Neutrophil (primary cell): ENCODE data around the gene CTNNA2.

ENCODE experiments used
- H3K27ac ChIP-seq: fragments of 200-600 bp; sonication (generic); 2 replicates; pipeline ENCODE4 v1.5.1; 2016; ENCODE audit warnings: mild to moderate bottlenecking, moderate library complexity
- H3K27me3 ChIP-seq: fragments of 200-600 bp; sonication (generic); 2 replicates; pipeline ENCODE4 v1.6.0; 2016; ENCODE audit warnings: mild to moderate bottlenecking
- H3K36me3 ChIP-seq: fragments of 200-600 bp; sonication (generic); 2 replicates; pipeline ENCODE4 v1.5.1; 2017
- H3K4me1 ChIP-seq, 2 experiments: fragments of 200-600 bp in 1 of 2; sonication (generic) in 1 of 2; 1 replicate in 1 of 2; 2 replicates in 1 of 2; pipeline versions ENCODE4 v1.5.1 to v1.6.1; 2013 to 2016; ENCODE audit warnings: low read depth in 1 of 2, low read length in 1 of 2, mild to moderate bottlenecking in 1 of 2, moderate library complexity in 1 of 2; ENCODE audit not compliant: control insufficient read depth in 1 of 2, insufficient read depth in 1 of 2
- H3K4me3 ChIP-seq, 2 experiments: fragments of 200-600 bp in 1 of 2; sonication (generic) in 1 of 2; 1 replicate in 1 of 2; 2 replicates in 1 of 2; pipeline ENCODE4 v1.5.1; 2013 to 2016; ENCODE audit warnings: low read depth in 1 of 2, low read length in 1 of 2, mild to moderate bottlenecking in 1 of 2, moderate library complexity in 1 of 2
- H3K9me3 ChIP-seq: fragments of 200-600 bp; sonication (generic); 2 replicates; pipeline ENCODE4 v1.5.1; 2016
- TF ChIP-seq, protein P1 (sequence below): fragments of 200-600 bp; sonication (generic); IDR thresholded peaks from 2 replicates; pipeline ENCODE4 v1.5.1; 2016; ENCODE audit warnings: antibody characterized with exemption

CTNNA2 gene

DNA sequence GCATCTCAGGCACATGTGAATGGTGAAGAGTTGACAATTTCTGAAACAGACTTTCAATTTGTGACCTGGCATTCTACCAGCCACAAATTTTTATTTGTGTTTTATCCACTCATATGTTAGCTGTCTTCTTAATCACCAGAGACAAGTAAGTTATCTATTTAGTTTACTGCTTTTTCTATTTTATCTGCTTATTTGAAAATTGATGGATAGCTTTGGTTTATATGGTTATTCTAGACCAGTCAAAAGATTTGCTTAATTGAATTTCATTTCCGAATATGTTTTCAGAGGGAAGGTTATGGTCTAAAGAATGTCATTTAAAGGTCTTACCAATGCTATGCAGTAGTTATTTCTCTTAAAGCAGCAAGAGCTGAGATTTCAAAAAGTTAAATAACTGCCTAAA lies 835.2 kb downstream of the CTNNA2 start:
- no peaks in the 10 kb centered on the region for H3K36me3 ChIP-seq
- H3K9me3 ChIP-seq, result no peaks in the 10 kb centered on the region
- no peaks in the 10 kb centered on the region for H3K27me3 ChIP-seq
- no peak overlapping the region for H3K4me3 ChIP-seq
- H3K4me1 ChIP-seq, result no peaks in the 10 kb centered on the region
- TF ChIP-seq, protein P1, sequence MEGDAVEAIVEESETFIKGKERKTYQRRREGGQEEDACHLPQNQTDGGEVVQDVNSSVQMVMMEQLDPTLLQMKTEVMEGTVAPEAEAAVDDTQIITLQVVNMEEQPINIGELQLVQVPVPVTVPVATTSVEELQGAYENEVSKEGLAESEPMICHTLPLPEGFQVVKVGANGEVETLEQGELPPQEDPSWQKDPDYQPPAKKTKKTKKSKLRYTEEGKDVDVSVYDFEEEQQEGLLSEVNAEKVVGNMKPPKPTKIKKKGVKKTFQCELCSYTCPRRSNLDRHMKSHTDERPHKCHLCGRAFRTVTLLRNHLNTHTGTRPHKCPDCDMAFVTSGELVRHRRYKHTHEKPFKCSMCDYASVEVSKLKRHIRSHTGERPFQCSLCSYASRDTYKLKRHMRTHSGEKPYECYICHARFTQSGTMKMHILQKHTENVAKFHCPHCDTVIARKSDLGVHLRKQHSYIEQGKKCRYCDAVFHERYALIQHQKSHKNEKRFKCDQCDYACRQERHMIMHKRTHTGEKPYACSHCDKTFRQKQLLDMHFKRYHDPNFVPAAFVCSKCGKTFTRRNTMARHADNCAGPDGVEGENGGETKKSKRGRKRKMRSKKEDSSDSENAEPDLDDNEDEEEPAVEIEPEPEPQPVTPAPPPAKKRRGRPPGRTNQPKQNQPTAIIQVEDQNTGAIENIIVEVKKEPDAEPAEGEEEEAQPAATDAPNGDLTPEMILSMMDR, result no peak
- H3K27ac ChIP-seq, result no peak overlapping the region

DNA sequence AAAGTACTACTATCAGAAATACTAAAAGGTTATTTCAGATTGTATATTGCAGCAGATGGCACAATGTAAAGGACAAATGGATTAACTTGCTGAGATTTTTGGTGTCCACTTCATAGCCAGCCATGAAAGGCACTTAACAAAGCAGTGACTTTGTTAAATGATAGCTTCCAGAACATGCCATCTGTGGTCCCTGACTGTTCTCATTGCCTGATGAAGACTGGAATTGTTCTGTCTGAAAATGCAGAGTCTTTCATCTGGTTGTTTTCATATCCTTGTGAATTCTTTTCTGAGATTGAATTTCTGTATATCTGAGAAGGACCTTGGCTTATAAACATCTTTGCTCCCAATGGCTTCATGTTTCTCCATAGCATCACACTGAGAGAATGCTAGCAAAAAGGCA lies 836.1 kb downstream of the CTNNA2 start:
- H3K4me3 ChIP-seq, result no peak overlapping the region
- no peaks in the 10 kb centered on the region for H3K4me1 ChIP-seq
- no peak overlapping the region for H3K27ac ChIP-seq
- no peaks in the 10 kb centered on the region for H3K36me3 ChIP-seq
- no peaks in the 10 kb centered on the region for H3K27me3 ChIP-seq
- TF ChIP-seq, protein P1, result no peak
- no peaks in the 10 kb centered on the region for H3K9me3 ChIP-seq

DNA sequence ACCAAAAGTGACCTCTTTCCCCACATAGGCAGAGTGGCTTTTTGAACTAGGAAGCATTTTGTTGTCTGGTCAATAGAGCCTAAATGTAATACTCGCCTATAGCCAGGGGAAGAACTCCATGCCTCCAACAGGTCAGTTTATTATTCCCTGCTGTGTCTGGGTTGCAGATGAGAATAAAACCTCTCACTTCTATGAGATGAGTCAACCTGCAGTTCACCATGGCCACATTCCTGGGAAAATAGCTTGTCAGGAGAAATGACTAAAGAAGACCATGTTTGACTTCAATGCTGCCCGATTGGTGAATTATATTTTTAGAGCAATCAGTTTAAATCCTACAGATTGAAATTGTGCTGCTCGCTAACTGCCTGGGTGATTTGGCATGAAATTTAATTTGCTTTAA lies 838.4 kb downstream of the CTNNA2 start:
- TF ChIP-seq, protein P1, result no peak
- Histone ChIP-seq H3K4me1 (no peaks in the 10 kb centered on the region), H3K36me3 (no peaks in the 10 kb centered on the region), H3K4me3 (no peak overlapping the region), H3K27me3 (no peaks in the 10 kb centered on the region), H3K27ac (no peak overlapping the region), H3K9me3 (no peaks in the 10 kb centered on the region)

DNA sequence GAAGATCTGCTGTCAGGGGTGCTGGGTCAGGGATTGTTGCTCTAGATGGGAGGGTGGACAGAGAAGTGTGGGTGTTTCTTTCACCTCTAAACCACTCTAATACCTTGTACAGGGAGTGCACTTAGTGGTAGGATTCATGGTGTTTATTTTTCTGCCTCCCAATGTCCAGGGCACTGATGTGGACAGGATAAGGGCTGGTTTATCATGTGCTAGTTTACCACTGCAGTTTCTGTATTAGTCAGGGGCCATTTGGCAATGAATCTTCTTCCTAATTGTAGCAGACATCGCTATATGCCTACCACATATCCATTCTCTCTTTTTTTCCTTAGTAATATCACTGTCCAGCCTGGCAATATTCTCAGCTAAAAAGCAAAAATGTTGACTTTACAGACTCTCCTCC lies 842.0 kb downstream of the CTNNA2 start:
- no peaks in the 10 kb centered on the region for H3K9me3 ChIP-seq
- H3K36me3 ChIP-seq, result no peaks in the 10 kb centered on the region
- no peak overlapping the region for H3K4me3 ChIP-seq
- TF ChIP-seq, protein P1, result no peak
- no peaks in the 10 kb centered on the region for H3K27me3 ChIP-seq
- no peaks in the 10 kb centered on the region for H3K4me1 ChIP-seq
- no peak overlapping the region for H3K27ac ChIP-seq

DNA sequence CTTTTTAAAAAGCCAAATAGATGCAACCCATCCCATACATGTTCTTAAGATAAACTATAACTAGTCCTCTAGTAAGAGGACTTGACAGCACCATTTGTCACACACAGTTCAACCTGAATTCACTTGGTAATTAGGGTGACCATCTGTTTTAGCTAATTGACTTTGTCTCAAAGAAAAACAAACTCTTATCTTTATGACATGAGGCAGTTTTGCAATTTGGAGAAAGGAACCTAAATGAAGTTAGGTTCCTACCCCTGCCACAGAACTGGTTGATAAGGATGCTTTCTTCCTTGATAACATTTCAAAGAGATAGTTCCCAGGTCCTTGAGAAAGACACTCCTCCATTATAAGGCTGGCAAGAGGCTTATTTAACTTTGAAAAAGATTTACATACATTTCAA lies 849.1 kb downstream of the CTNNA2 start:
- Histone ChIP-seq H3K4me3 (no peak overlapping the region), H3K9me3 (no peaks in the 10 kb centered on the region), H3K36me3 (no peaks in the 10 kb centered on the region), H3K27me3 (no peaks in the 10 kb centered on the region), H3K27ac (no peak overlapping the region), H3K4me1 (no peaks in the 10 kb centered on the region)
- TF ChIP-seq, protein P1, result no peak

DNA sequence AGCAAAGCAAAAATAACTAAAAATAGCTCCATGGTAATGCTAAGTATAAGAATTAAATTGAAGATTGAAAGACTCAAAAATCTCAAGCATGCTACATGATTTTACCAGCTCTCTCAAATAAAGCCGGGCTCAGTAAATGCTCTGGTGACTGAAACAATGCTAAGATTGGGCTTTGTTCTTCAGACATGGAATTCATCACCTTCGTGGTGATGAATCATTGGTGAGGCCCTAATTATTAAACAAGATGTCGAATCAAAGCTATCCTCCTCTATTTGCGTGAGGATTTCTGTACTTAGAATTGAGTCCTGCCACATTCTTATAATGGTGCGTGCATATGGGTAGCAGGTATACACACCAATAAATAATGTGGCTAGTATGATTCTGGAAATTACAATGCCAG lies 850.5 kb downstream of the CTNNA2 start:
- Histone ChIP-seq H3K36me3 (no peaks in the 10 kb centered on the region), H3K27me3 (no peaks in the 10 kb centered on the region), H3K4me3 (no peak overlapping the region), H3K4me1 (no peaks in the 10 kb centered on the region), H3K9me3 (no peaks in the 10 kb centered on the region), H3K27ac (no peak overlapping the region)
- TF ChIP-seq, protein P1, result no peak
